GM21515 (cell line): ENCODE data around the gene PPP1R13B.

Source experiments
- ATAC-seq: cut with Tn5 transposase; IDR thresholded peaks from one replicate; pipeline ENCODE4 v1.9.1; 2021; ENCODE audit not compliant: unreplicated experiment

PPP1R13B gene

DNA sequence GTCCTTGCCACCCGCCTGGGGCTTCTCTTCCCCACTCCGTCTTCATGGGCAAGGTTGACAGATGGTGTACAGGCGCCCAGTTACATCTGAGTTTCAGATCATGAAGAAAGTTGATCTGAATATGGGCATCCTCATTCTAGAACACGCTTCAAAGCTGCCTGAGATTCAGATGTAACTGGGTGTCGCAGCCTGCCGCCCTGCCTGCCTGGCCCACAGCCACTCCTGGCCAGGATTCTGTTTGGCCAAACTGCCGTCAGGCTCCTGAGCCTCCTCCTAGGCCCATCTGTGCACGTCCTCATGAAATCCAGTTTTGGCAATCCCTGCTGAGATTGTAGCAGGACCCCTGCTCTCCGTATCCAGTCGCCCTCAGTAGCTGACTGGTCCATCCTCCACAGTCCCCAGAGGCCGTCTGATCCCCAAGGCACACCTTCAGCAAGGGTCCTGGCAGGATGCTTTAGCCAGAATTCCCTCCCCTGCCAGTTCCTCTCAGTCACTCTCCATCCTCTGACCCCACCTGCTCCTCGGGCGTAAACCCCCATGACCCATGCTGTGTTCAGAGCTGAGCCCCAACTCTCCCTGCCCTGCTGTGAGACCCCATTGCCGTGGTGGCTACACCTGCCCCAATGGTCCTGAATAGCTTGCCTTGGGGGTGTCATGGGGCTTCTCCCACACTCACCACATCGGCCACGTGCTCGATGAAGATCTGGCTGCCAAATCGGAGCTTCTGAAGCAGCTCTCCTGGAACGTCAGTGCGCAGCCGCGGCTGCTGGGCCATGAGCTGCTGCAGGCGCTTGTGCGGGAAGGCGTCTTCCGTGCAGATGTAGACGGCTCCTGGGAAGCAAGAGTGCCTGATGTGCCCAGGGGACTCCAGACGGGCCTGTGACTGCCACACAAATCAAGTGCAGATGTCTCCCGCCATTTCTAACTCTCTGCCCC lies 144.6 kb downstream of the PPP1R13B start:
- ATAC-seq: no peak

- no peak for ATAC-seq
Measured at GRCh38 chr14:103702095-103702494, 145.3 kb downstream of the PPP1R13B start.

- ATAC-seq: no peak
Measured at GRCh38 chr14:103700753-103701490, 146.5 kb downstream of the PPP1R13B start.

- ATAC-seq: no peak
Measured at GRCh38 chr14:103699901-103700752, 147.2 kb downstream of the PPP1R13B start.

DNA sequence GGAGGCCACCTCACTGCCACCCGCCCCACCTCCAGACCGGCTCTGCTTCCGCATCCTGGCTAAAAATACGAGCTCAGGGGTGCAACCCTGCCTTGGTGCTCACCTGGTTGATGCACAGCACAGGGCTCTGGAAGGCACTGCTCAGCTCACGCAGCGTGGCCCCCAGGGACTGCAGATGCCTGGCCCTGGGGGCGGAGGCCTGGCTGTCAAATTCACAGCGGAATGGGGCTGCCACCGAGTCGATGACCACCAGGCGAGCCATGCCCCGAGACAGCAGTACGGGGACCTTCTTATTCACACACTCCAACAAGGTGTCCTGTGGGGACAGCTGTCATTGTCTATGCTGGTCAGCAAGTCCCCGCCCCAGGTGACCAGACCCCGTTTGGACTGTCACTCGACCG lies 148.1 kb downstream of the PPP1R13B start:
- no peak for ATAC-seq

- no peak for ATAC-seq
Measured at GRCh38 chr14:103698380-103699260, 148.8 kb downstream of the PPP1R13B start.

DNA sequence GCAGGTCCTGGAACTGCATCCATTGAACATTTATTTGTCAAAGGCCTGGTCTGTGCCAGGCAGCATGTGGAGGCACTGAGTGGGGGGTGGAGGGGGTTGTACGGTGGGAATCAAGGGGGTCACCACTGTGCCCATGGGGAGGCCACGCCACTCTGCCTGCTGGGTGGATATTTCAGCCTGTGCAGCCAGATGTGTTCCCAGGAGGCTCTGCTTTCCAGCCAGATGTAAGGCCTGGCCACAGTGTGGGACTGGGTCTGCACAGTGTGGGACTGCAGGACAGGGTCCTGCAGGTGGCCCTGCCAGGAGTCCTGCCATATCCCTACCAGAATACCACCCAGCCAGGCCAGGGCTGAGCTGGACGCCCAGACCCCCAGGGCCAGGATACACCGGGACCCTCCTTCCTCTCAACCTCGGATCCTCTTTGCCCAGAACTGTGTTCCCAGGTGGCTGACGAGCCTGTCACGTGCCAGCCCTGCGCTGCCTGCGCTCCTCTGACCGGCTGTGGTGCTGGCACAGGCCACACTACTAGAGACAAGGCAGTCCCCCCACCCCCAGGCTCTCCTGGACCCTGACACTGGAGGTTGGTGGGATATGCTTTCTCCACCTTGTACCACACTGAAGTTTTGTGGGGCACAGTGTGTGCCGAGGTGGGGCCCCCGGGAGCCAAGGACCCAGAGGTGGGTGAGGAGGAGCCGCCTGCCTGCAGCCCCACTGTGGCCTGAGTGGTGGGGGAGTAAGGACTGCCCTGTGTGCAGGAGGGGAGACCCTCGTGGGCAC lies 149.6 kb downstream of the PPP1R13B start:
- ATAC-seq: no peak

- ATAC-seq: no peak
Measured at GRCh38 chr14:103697206-103697602, 150.2 kb downstream of the PPP1R13B start.

DNA sequence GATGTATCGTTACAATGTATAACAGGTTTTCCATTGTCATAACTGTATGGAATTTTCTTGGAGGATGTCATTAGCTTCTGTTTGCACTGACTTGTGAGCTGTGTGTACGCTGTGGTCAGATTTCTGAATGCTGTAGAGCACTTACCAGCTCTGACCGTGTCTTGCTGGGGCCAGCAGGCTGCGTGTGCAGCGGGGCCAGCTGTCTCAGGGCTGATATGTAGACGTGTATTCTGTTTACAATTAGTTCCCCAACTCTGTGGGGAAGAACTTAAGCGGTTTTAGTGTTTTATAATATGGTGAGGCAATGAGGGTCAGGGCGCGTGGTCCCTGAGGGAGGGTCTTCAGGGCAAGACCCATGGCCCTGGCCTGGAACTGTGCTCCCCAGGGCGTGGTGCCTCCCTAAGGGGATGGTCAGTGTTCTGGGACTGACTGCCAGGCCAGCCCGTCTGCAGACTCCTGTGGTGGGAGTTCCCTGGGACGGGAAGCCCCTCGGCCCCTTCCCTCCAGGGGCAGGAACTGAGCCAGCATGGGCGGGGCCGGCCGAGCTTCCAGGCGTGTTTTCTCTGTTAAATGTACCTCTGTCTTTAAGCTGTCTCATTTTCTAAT lies 150.8 kb downstream of the PPP1R13B start:
- ATAC-seq: no peak

DNA sequence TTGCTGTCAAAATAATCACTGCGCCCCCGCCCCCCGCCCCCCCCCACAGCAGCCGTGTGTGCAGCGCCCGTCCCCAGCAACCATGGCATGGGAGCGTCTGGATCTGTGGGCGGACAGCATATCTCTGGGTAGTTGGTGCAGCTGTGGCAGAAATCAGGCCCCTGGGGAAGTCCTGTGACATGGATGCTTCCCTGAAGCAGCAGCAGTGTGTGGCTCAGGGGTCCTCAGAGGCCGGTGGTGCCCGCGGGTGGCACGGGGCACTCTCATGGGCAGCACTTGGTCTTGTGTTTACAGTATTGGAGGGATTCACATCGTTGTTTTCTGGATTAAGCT lies 151.3 kb downstream of the PPP1R13B start:
- no peak for ATAC-seq

- ATAC-seq: no peak
Measured at GRCh38 chr14:103695296-103696069, 151.9 kb downstream of the PPP1R13B start.

- no peak for ATAC-seq
Measured at GRCh38 chr14:103694572-103695026, 152.8 kb downstream of the PPP1R13B start.

GRCh38 chr14:103693515-103693914 lies 153.9 kb downstream of the PPP1R13B start:
- no peak for ATAC-seq

GRCh38 chr14:103692871-103693270 lies 154.5 kb downstream of the PPP1R13B start:
- no peak for ATAC-seq

DNA sequence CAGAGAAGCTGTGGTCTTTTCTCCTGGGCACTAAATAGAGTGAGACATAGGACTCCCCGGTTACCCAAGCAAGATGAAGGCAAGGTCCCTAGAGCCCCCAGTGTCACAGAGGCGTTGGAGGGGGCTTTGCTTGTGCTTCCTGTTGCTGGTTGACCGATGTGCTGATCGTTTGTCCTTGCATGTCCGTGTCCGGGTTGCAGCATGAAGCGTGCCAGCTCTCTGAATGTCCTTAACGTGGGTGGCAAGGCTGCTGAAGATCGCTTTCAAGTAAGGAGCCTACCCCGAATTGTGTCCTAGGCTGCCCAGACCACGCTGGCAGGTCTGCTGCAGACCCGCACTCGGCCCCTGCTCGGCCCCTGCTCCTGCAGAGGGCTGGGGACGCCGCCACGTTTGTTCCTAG lies 155.2 kb downstream of the PPP1R13B start:
- peak; percentile 8 for ATAC-seq

- peak; percentile 68 for ATAC-seq
Measured at GRCh38 chr14:103691655-103692054, 155.7 kb downstream of the PPP1R13B start.

- no peak for ATAC-seq
Measured at GRCh38 chr14:103690332-103690731, 157.0 kb downstream of the PPP1R13B start.
